H1 (cell line): ENCODE results near the gene CAST. TPM values are rescaled to one million over a fixed set of nuclear protein-coding genes. Genes with fewer than 3 reads are reported as not detected.

Source experiments
- CTCF ChIA-PET: fragments of 300-600 bp; sonication (Branson Sonifier 250); formaldehyde crosslinking; loops from one replicate; lab custom pipeline; 2021; ENCODE audit not compliant: partially characterized antibody; lab: Charles Lee
- POLR2A ChIA-PET: fragments of 300-600 bp; sonication (Branson Sonifier 250); formaldehyde crosslinking; loops from one replicate; lab custom pipeline; 2021; ENCODE audit warnings: inconsistent platforms; ENCODE audit not compliant: partially characterized antibody; lab: Charles Lee
- DNase-seq, 2 experiments: peaks; one replicate each; pipeline versions ENCODE4 v3.0.0 to v3.0.0-alpha.2; 2010 to 2022; ENCODE audit warnings: low spot score in 2 of 2, low read depth in 1 of 2, mixed read lengths in 1 of 2
- FAIRE-seq: peaks from 2 replicates; lab custom pipeline; 2011; peaks lifted over from hg19 to GRCh38; lab: Jason Lieb, UNC
- H2AFZ ChIP-seq: 2 replicates; pipeline ENCODE4 v1.8.1; 2012; ENCODE audit warnings: low read length, inconsistent platforms
- H2AK5ac ChIP-seq: 2 replicates; pipeline ENCODE4 v1.6.1; 2013; ENCODE audit warnings: low read depth, low read length
- H2BK120ac ChIP-seq: replicated peaks from 2 replicates; pipeline ENCODE3; 2013; ENCODE audit warnings: low read depth, low read length, inconsistent platforms
- H2BK12ac ChIP-seq: 2 replicates; pipeline ENCODE4 v1.6.1; 2013; ENCODE audit warnings: low read depth, low read length
- H2BK15ac ChIP-seq: 2 replicates; pipeline ENCODE4 v1.6.1; 2013; ENCODE audit warnings: low read length
- H2BK20ac ChIP-seq: 2 replicates; pipeline ENCODE4 v1.6.1; 2013; ENCODE audit warnings: low read length
- H2BK5ac ChIP-seq: 2 replicates; pipeline ENCODE4 v1.6.1; 2013; ENCODE audit warnings: low read depth, low read length
- H3K14ac ChIP-seq: 2 replicates; pipeline ENCODE4 v1.6.1; 2013; ENCODE audit warnings: inconsistent platforms; ENCODE audit not compliant: insufficient read length
- H3K18ac ChIP-seq: 2 replicates; pipeline ENCODE4 v1.6.1; 2013; ENCODE audit warnings: low read length; ENCODE audit errors: extremely low read depth
- H3K23ac ChIP-seq: 2 replicates; pipeline ENCODE4 v1.6.1; 2013; ENCODE audit warnings: inconsistent platforms; ENCODE audit not compliant: insufficient read length
- H3K23me2 ChIP-seq: 2 replicates; pipeline ENCODE4 v1.6.1; 2013; ENCODE audit warnings: low read depth, low read length
- H3K27ac ChIP-seq: 2 replicates; pipeline ENCODE4 v1.6.1; 2011; ENCODE audit warnings: low read depth, low read length, inconsistent platforms
- H3K27me3 ChIP-seq, 4 experiments: replicated peaks in 1 of 4; 1 replicate in 1 of 4; 2 replicates in 3 of 4; pipeline versions ENCODE4 v1.6.1 to v1.8.1; 2011 to 2013; ENCODE audit warnings: low read length in 3 of 4, mild to moderate bottlenecking in 3 of 4, inconsistent platforms in 2 of 4, mixed read lengths in 2 of 4, moderate library complexity in 1 of 4; ENCODE audit not compliant: control insufficient read depth in 3 of 4, insufficient read depth in 3 of 4; ENCODE audit errors: extremely low read depth in 1 of 4
- H3K36me3 ChIP-seq, 4 experiments: 2 replicates each; pipeline versions ENCODE4 v1.6.1 to v1.8.1; 2011 to 2013; ENCODE audit warnings: mild to moderate bottlenecking in 4 of 4, low read length in 3 of 4, moderate library complexity in 2 of 4, control low read depth in 1 of 4, inconsistent platforms in 1 of 4; ENCODE audit not compliant: insufficient read depth in 4 of 4, control insufficient read depth in 2 of 4
- H3K4ac ChIP-seq: replicated peaks from 2 replicates; pipeline ENCODE3; 2013; ENCODE audit warnings: low read length, low read depth, mixed read lengths, inconsistent platforms; ENCODE audit not compliant: insufficient read length
- H3K4me1 ChIP-seq, 4 experiments: replicated peaks in 1 of 4; 1 replicate in 1 of 4; 2 replicates in 3 of 4; pipeline versions ENCODE4 v1.6.1 to v1.8.1; 2011 to 2013; ENCODE audit warnings: low read length in 3 of 4, inconsistent platforms in 2 of 4, mixed read lengths in 1 of 4; ENCODE audit not compliant: insufficient read depth in 4 of 4, control insufficient read depth in 3 of 4
- H3K4me2 ChIP-seq, 2 experiments: 2 replicates each; pipeline versions ENCODE4 v1.6.1 to v1.8.1; 2011 to 2013; ENCODE audit warnings: low read depth in 2 of 2, low read length in 2 of 2, control low read depth in 1 of 2, inconsistent platforms in 1 of 2, mild to moderate bottlenecking in 1 of 2; ENCODE audit not compliant: insufficient read depth in 1 of 2
- H3K4me3 ChIP-seq, 4 experiments: fragments of 200-600, 300-600 bp in 1 of 4; sonication (generic), shearing (Covaris generic), sonication (Bioruptor Twin) in 1 of 4; 2 replicates each; pipeline versions ENCODE4 v1.5.1 to v1.8.1; 2011 to 2016; ENCODE audit warnings: low read length in 4 of 4, low read depth in 3 of 4, control low read depth in 2 of 4, inconsistent platforms in 2 of 4, mild to moderate bottlenecking in 2 of 4, mixed read lengths in 1 of 4, moderate library complexity in 1 of 4; ENCODE audit not compliant: insufficient read depth in 2 of 4; ENCODE audit errors: extremely low read depth in 1 of 4
- H3K56ac ChIP-seq: replicated peaks from 2 replicates; pipeline ENCODE3; 2013; ENCODE audit warnings: low read depth, mild to moderate bottlenecking, mixed read lengths, low read length, inconsistent platforms; ENCODE audit not compliant: insufficient read length
- H3K79me1 ChIP-seq: 2 replicates; pipeline ENCODE4 v1.6.1; 2013; ENCODE audit warnings: low read depth, low read length, control low read depth
- H3K79me2 ChIP-seq, 2 experiments: 2 replicates each; pipeline versions ENCODE4 v1.6.1 to v1.8.1; 2012 to 2013; ENCODE audit warnings: low read length in 2 of 2, mild to moderate bottlenecking in 2 of 2, inconsistent platforms in 1 of 2; ENCODE audit not compliant: insufficient read depth in 2 of 2, control insufficient read depth in 1 of 2
- H3K9ac ChIP-seq, 4 experiments: replicated peaks in 1 of 4; 1 replicate in 1 of 4; 2 replicates in 3 of 4; pipeline versions ENCODE4 v1.6.1 to v1.8.1; 2011 to 2013; ENCODE audit warnings: low read depth in 3 of 4, low read length in 3 of 4, control low read depth in 2 of 4, mild to moderate bottlenecking in 2 of 4, moderate library complexity in 2 of 4, inconsistent platforms in 1 of 4; ENCODE audit errors: extremely low read depth in 1 of 4
- H3K9me3 ChIP-seq, 2 experiments: 2 replicates each; pipeline versions ENCODE4 v1.6.1 to v1.8.1; 2012 to 2013; ENCODE audit warnings: mild to moderate bottlenecking in 2 of 2, moderate library complexity in 2 of 2, control low read depth in 1 of 2, inconsistent platforms in 1 of 2, low read depth in 1 of 2, low read length in 1 of 2, mixed read lengths in 1 of 2; ENCODE audit not compliant: insufficient read depth in 2 of 2
- H4K20me1 ChIP-seq, 2 experiments: replicated peaks in 1 of 2; 2 replicates each; pipeline versions ENCODE3 to v1.8.1; 2011 to 2013; ENCODE audit warnings: inconsistent platforms in 2 of 2, low read length in 2 of 2, mild to moderate bottlenecking in 1 of 2; ENCODE audit not compliant: insufficient read depth in 2 of 2, control insufficient read depth in 1 of 2
- H4K5ac ChIP-seq: 2 replicates; pipeline ENCODE4 v1.6.1; 2013; ENCODE audit warnings: low read length, low read depth, mixed read lengths, inconsistent platforms; ENCODE audit not compliant: insufficient read length
- H4K8ac ChIP-seq: 2 replicates; pipeline ENCODE4 v1.8.0; 2013; ENCODE audit warnings: mild to moderate bottlenecking, moderate library complexity, low read length, inconsistent platforms; ENCODE audit not compliant: insufficient read depth; ENCODE audit errors: extremely low read depth
- H4K91ac ChIP-seq: replicated peaks from 2 replicates; pipeline ENCODE3; 2013; ENCODE audit warnings: low read length, mixed read lengths, inconsistent platforms; ENCODE audit not compliant: insufficient read length
- ATF3 ChIP-seq: IDR thresholded peaks from 2 replicates; pipeline ENCODE4 v1.6.1; 2011; ENCODE audit warnings: low read depth, mild to moderate bottlenecking, low read length; ENCODE audit not compliant: insufficient read depth
- BACH1 ChIP-seq: IDR thresholded peaks from 2 replicates; pipeline ENCODE4 v1.6.1; 2012; ENCODE audit warnings: low read length, improper control_type of control experiment
- BRCA1 ChIP-seq: IDR thresholded peaks from 2 replicates; pipeline ENCODE4 v1.6.1; 2012; ENCODE audit warnings: low read depth, low read length, improper control_type of control experiment
- CBX8 ChIP-seq: fragments of 300-800, 300-1000 bp; sonication (generic); IDR thresholded peaks from 2 replicates; pipeline ENCODE4 v1.7.1; 2016; ENCODE audit warnings: low read depth, low read length, borderline replicate concordance
- CEBPB ChIP-seq: IDR thresholded peaks from 2 replicates; pipeline ENCODE4 v1.6.1; 2012; ENCODE audit warnings: low read depth, low read length
- CTBP2 ChIP-seq: IDR thresholded peaks from 2 replicates; pipeline ENCODE4 v1.7.0; 2011; ENCODE audit warnings: borderline replicate concordance, mild to moderate bottlenecking, moderate library complexity, mixed read lengths, low read length; ENCODE audit not compliant: insufficient read depth, insufficient read length
- EZH2 ChIP-seq: fragments of 200-600 bp; sonication (generic); IDR thresholded peaks from 2 replicates; pipeline ENCODE4 v1.7.1; 2012; ENCODE audit warnings: low read depth, mild to moderate bottlenecking, moderate library complexity, low read length, inconsistent platforms; ENCODE audit not compliant: severe bottlenecking
- GTF2F1 ChIP-seq: IDR thresholded peaks from 2 replicates; pipeline ENCODE4 v1.6.1; 2012; ENCODE audit warnings: low read depth, low read length, improper control_type of control experiment, borderline replicate concordance
- HDAC6 ChIP-seq: IDR thresholded peaks from one replicate; pipeline ENCODE4 v1.7.1; 2012; ENCODE audit warnings: low read depth, mild to moderate bottlenecking, inconsistent platforms, low read length, moderate library complexity
- JUND ChIP-seq: IDR thresholded peaks from 2 replicates; pipeline ENCODE4 v1.6.1; 2011; ENCODE audit warnings: mild to moderate bottlenecking, improper control_type of control experiment, low read length
- MAX ChIP-seq: IDR thresholded peaks from 2 replicates; pipeline ENCODE4 v1.6.1; 2012; ENCODE audit warnings: inconsistent platforms
- SP1 ChIP-seq: IDR thresholded peaks from 2 replicates; pipeline ENCODE4 v1.6.1; 2011; ENCODE audit warnings: low read depth, low read length
- WGBS, 2 experiments: shearing (Covaris generic) in 1 of 2; methylation state at CpG; one replicate each; pipeline versions ENCODE4 v1.1.6 to v1.1.7; 2013 to 2015; ENCODE audit warnings: low lambda C conversion rate in 2 of 2, mixed read lengths in 2 of 2, inconsistent platforms in 1 of 2, low coverage in 1 of 2, missing lambda C conversion rate in 1 of 2; ENCODE audit not compliant: insufficient replicate concordance in 2 of 2, insufficient coverage in 1 of 2, insufficient read length in 1 of 2; ENCODE audit errors: extremely low coverage in 1 of 2, missing lambda C conversion rate in 1 of 2; 5-methylcytosine and 5-hydroxymethylcytosine counted together
- polyA plus RNA-seq, 7 experiments: library from polyadenylated mRNA; depleted of rRNA in 3 of 7; stranded (reverse) in 5 of 7; unstranded in 2 of 7; fragments of >200 nt in 5 of 7; fragments of 200-250 nt in 2 of 7; gene quantifications; 1 replicate in 5 of 7; 2 replicates in 1 of 7; 4 replicates in 1 of 7; pipeline versions ENCODE4 v1.2.1 to v1.2.3, GENCODE V29; 2011 to 2013; ENCODE audit warnings: missing spikeins in 2 of 7, mixed read lengths in 2 of 7
- total RNA-seq: library from RNA; stranded (reverse); fragmentation: NEBNext Ultra II Directional; extraction: Animal tissue kit (Norgen Biotek cat#: 25700); gene quantifications from 2 replicates; pipeline ENCODE4 v1.2.1, GENCODE V29; 2021

The CAST gene
- total and polyA plus RNA-seq, 2 of the 8 experiments (the other 6 are each of a cell fraction or from before 2014, with no cell fraction given) = 9.0 to 48.2 TPM

- no peak overlapping the region for H3K4ac ChIP-seq
- no peaks in the 10 kb centered on the region for H3K79me2 ChIP-seq
- H4K5ac ChIP-seq = no peak overlapping the region
- H3K4me1 ChIP-seq = no peaks in the 10 kb centered on the region
- WGBS, 2 experiments = 91% methylated on average over 1 of the region's 1 CpG; no CpG with 5 or more reads in 1 of the 2 experiments
- H3K23ac ChIP-seq = no peak overlapping the region
- ChIA-PET CTCF (interaction anchor here (0.7 to 4.0 kb wide), 4 partner anchors 17 to 509 kb away, joined by 3 to 18 read pairs (median 6); no protein-coding TSS in a partner anchor), POLR2A (no interaction called here)
- H3K18ac ChIP-seq = no peak overlapping the region
- no peak for FAIRE-seq
- H2BK5ac ChIP-seq = no peak overlapping the region
- H3K4me2 ChIP-seq = no peak overlapping the region
- no peak overlapping the region for H2BK15ac ChIP-seq
- no peak for DNase-seq
- H3K4me3 ChIP-seq = no peak overlapping the region
- no peak for TF ChIP-seq CTBP2
- TF ChIP-seq BRCA1 = no peak
- no peak for TF ChIP-seq CEBPB
- no peak for TF ChIP-seq CBX8
- TF ChIP-seq JUND = no peak
- TF ChIP-seq GTF2F1 = no peak
- TF ChIP-seq ATF3 = no peak
- TF ChIP-seq EZH2 = no peak
- no peak for TF ChIP-seq SP1
- no peak for TF ChIP-seq HDAC6
- TF ChIP-seq BACH1 = no peak
- TF ChIP-seq MAX = no peak
- no peaks in the 10 kb centered on the region for H3K27me3 ChIP-seq
- no peaks in the 10 kb centered on the region for H3K9me3 ChIP-seq
- no peak overlapping the region for H3K56ac ChIP-seq
- no peaks in the 10 kb centered on the region for H3K79me1 ChIP-seq
- H3K23me2 ChIP-seq = no peaks in the 10 kb centered on the region
- no peaks in the 10 kb centered on the region for H3K36me3 ChIP-seq
- no peak overlapping the region for H2BK20ac ChIP-seq
- no peak overlapping the region for H2BK12ac ChIP-seq
- H3K9ac ChIP-seq = no peak overlapping the region
- no peak overlapping the region for H3K14ac ChIP-seq
- H4K20me1 ChIP-seq = peaks cover 0 to 2% of the 10 kb centered on the region in 2 experiments
- H2AK5ac ChIP-seq = no peak overlapping the region
- no peak overlapping the region for H3K27ac ChIP-seq
- no peak overlapping the region for H4K91ac ChIP-seq
- no peak overlapping the region for H4K8ac ChIP-seq
- H2AFZ ChIP-seq = no peak overlapping the region
- no peak overlapping the region for H2BK120ac ChIP-seq
These were observed 21.2 kb downstream of the CAST start for GRCh38 chr5:96683392-96683791.
